Hematopoietic multipotent progenitor cell treated with erythropoietin and hydrocortisone succinate and interleukin-3 and kit ligand, for 6 days (in vitro differentiated cells): ENCODE measurements around the gene REV1.
A peak's percentile ranks its signal among the peaks of the same experiment; 100 is the strongest.
"Not testable (repeated sequence)": the region's sequence is repeated elsewhere in the genome, so short reads cannot be mapped to it uniquely, and the experiment has no call there.

Experiments
- DNase-seq: peaks from one replicate; pipeline ENCODE4 v3.0.0-alpha.2; 2015

Gene REV1

GRCh38 chr2:99485411-99485810, 4.4 kb downstream of the REV1 start:
- DNase-seq, result peak; percentile 54

- no peak for DNase-seq
Measured at GRCh38 chr2:99484205-99484604, 5.6 kb downstream of the REV1 start.

GRCh38 chr2:99481941-99482340, 7.9 kb downstream of the REV1 start:
- DNase-seq, result peak; percentile 45

GRCh38 chr2:99481527-99481926, 8.3 kb downstream of the REV1 start:
- no peak for DNase-seq

- no peak for DNase-seq
Measured at GRCh38 chr2:99480390-99480789, 9.4 kb downstream of the REV1 start.

GRCh38 chr2:99478632-99479031, 11.2 kb downstream of the REV1 start:
- no peak for DNase-seq

GRCh38 chr2:99477054-99477453, 12.8 kb downstream of the REV1 start:
- DNase-seq, result no peak

- no peak for DNase-seq
Measured at GRCh38 chr2:99476629-99477028, 13.2 kb downstream of the REV1 start.

- not testable (repeated sequence) for DNase-seq
Measured at GRCh38 chr2:99475095-99475494, 14.7 kb downstream of the REV1 start.

- DNase-seq, result peak; percentile 41
Measured at GRCh38 chr2:99473518-99474083, 16.2 kb downstream of the REV1 start.

- DNase-seq, result no peak
Measured at GRCh38 chr2:99472600-99472960, 17.2 kb downstream of the REV1 start.

GRCh38 chr2:99471654-99472599, 17.9 kb downstream of the REV1 start:
- peak; percentile 90 for DNase-seq

- peak; percentile 85 for DNase-seq
Measured at GRCh38 chr2:99470957-99471356, 18.9 kb downstream of the REV1 start.

- not testable (repeated sequence) for DNase-seq
Measured at GRCh38 chr2:99470459-99470858, 19.4 kb downstream of the REV1 start.

- DNase-seq, result no peak
Measured at GRCh38 chr2:99469394-99469793, 20.4 kb downstream of the REV1 start.

- no peak for DNase-seq
Measured at GRCh38 chr2:99468155-99468554, 21.7 kb downstream of the REV1 start.

GRCh38 chr2:99467390-99467789, 22.4 kb downstream of the REV1 start:
- DNase-seq, result no peak

GRCh38 chr2:99461828-99462483, 27.9 kb downstream of the REV1 start:
- no peak for DNase-seq

GRCh38 chr2:99458529-99458928, 31.3 kb downstream of the REV1 start:
- DNase-seq, result no peak

- DNase-seq, result no peak
Measured at GRCh38 chr2:99451686-99452085, 38.1 kb downstream of the REV1 start.

GRCh38 chr2:99451280-99451679, 38.5 kb downstream of the REV1 start:
- no peak for DNase-seq

- no peak for DNase-seq
Measured at GRCh38 chr2:99450199-99450598, 39.6 kb downstream of the REV1 start.

GRCh38 chr2:99448556-99448955, 41.3 kb downstream of the REV1 start:
- DNase-seq, result no peak

- no peak for DNase-seq
Measured at GRCh38 chr2:99445065-99445464, 44.8 kb downstream of the REV1 start.
